Common myeloid progenitor, CD34-positive (primary cell): Measurements from ENCODE around the gene GFM2.

Source experiments
- CTCF ChIA-PET: fragments of 350-600 bp; sonication (Branson Sonifier 250); formaldehyde crosslinking; loops from one replicate; lab custom pipeline; 2021; ENCODE audit warnings: antibody characterized with exemption; lab: Charles Lee
- POLR2A ChIA-PET: fragments of 350-600 bp; sonication (Branson Sonifier 250); formaldehyde crosslinking; loops from one replicate; lab custom pipeline; 2021; ENCODE audit warnings: antibody characterized with exemption; lab: Charles Lee
- DNase-seq, 3 donors: peaks; one replicate each; pipeline versions ENCODE4 v3.0.0 to v3.0.0-alpha.2; 2013
- H3K27ac ChIP-seq, 2 experiments: 1 replicate in 1 of 2; 2 replicates in 1 of 2; pipeline ENCODE4 v1.7.0; 2013; ENCODE audit warnings: inconsistent platforms in 2 of 2, low read length in 2 of 2, mild to moderate bottlenecking in 2 of 2, low read depth in 1 of 2, moderate library complexity in 1 of 2; ENCODE audit not compliant: severe bottlenecking in 2 of 2, insufficient read depth in 1 of 2, poor library complexity in 1 of 2
- H3K27me3 ChIP-seq, 5 experiments: replicated peaks in 2 of 5; 1 replicate in 3 of 5; 2 replicates in 2 of 5; pipeline versions ENCODE4 v1.6.1 to v1.7.0; 2013; ENCODE audit warnings: low read length in 4 of 5, mild to moderate bottlenecking in 2 of 5, moderate library complexity in 2 of 5, inconsistent platforms in 1 of 5; ENCODE audit not compliant: insufficient read depth in 5 of 5, control insufficient read depth in 4 of 5
- H3K36me3 ChIP-seq, 4 experiments: 1 replicate in 2 of 4; 2 replicates in 2 of 4; pipeline versions ENCODE4 v1.6.1 to v1.7.0; 2013; ENCODE audit warnings: low read length in 3 of 4, control low read depth in 1 of 4, mild to moderate bottlenecking in 1 of 4; ENCODE audit not compliant: control insufficient read depth in 4 of 4, insufficient read depth in 4 of 4
- H3K4me1 ChIP-seq, 4 experiments: 1 replicate in 3 of 4; 2 replicates in 1 of 4; pipeline versions ENCODE4 v1.6.1 to v1.7.1; 2013; ENCODE audit warnings: low read length in 3 of 4, mild to moderate bottlenecking in 3 of 4, control low read depth in 1 of 4, inconsistent platforms in 1 of 4, moderate library complexity in 1 of 4; ENCODE audit not compliant: control insufficient read depth in 4 of 4, insufficient read depth in 4 of 4; ENCODE audit errors: control extremely low read depth in 1 of 4
- H3K4me3 ChIP-seq, 7 experiments: 1 replicate in 4 of 7; 2 replicates in 3 of 7; pipeline versions ENCODE4 v1.5.1 to v1.7.0; 2013; ENCODE audit warnings: mild to moderate bottlenecking in 7 of 7, low read length in 6 of 7, moderate library complexity in 6 of 7, inconsistent platforms in 2 of 7, low read depth in 2 of 7, control low read depth in 1 of 7; ENCODE audit not compliant: insufficient read depth in 4 of 7, control insufficient read depth in 1 of 7; ENCODE audit errors: extremely low read depth in 1 of 7
- H3K9me3 ChIP-seq, 5 experiments: 1 replicate in 4 of 5; 2 replicates in 1 of 5; pipeline versions ENCODE4 v1.6.1 to v1.7.1; 2013; ENCODE audit warnings: low read length in 4 of 5, mild to moderate bottlenecking in 2 of 5, inconsistent platforms in 1 of 5, low read depth in 1 of 5, moderate library complexity in 1 of 5; ENCODE audit not compliant: control insufficient read depth in 4 of 5, insufficient read depth in 2 of 5; ENCODE audit errors: control extremely low read depth in 1 of 5
- WGBS: methylation state at CpG from one replicate; pipeline ENCODE4 v1.1.5; 2013; ENCODE audit not compliant: insufficient coverage; 5-methylcytosine and 5-hydroxymethylcytosine counted together

GFM2 gene

GRCh38 chr5:74725331-74725730, 41.6 kb downstream of the GFM2 start:
- 100% methylated on average over 1 of the region's 1 CpG for WGBS
- POLR2A ChIA-PET = no interaction called here
- H3K27ac ChIP-seq = no peak overlapping the region
- peaks cover 22 to 82% (median 48%) of the 10 kb centered on the region in 4 experiments for H3K36me3 ChIP-seq
- DNase-seq = no peak
- no peaks in the 10 kb centered on the region for H3K9me3 ChIP-seq
- H3K27me3 ChIP-seq = no peaks in the 10 kb centered on the region
- peaks cover 0 to 3% (median 1%) of the 10 kb centered on the region in 4 experiments for H3K4me1 ChIP-seq
- CTCF ChIA-PET = no interaction called here
- H3K4me3 ChIP-seq = no peak overlapping the region

DNA sequence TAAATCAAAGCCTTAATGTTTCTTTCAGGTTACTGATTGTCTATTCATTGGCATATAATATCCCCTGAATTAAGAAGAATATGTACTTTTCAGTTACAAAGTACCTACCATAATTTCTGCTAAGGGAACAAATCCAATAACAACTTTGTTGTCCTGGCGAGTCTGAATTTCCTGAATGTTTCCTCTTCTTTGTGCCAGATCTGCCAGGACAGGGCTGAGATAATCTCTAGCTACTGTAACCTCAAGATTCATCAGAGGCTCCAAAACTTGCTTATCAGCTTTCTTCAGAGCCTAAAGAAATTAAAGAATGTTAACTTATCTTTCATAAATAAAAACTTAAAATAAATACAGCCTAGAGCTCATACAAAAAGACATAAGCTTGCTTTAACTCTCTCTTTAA, 44.6 kb downstream of the GFM2 start:
- CTCF ChIA-PET = interaction anchor here (0.9 to 1.4 kb wide), 2 partner anchors 17 to 30 kb away, joined by 3 to 4 read pairs; no protein-coding TSS in a partner anchor
- H3K36me3 ChIP-seq = peaks cover 19 to 78% (median 53%) of the 10 kb centered on the region in 4 experiments
- POLR2A ChIA-PET = no interaction called here
- WGBS = 50% methylated on average over 1 of the region's 1 CpG
- H3K4me3 ChIP-seq = no peak overlapping the region
- no peak for DNase-seq
- no peaks in the 10 kb centered on the region for H3K9me3 ChIP-seq
- no peaks in the 10 kb centered on the region for H3K27me3 ChIP-seq
- no peak overlapping the region for H3K27ac ChIP-seq
- peaks cover 0 to 6% (median 3%) of the 10 kb centered on the region in 4 experiments for H3K4me1 ChIP-seq

DNA sequence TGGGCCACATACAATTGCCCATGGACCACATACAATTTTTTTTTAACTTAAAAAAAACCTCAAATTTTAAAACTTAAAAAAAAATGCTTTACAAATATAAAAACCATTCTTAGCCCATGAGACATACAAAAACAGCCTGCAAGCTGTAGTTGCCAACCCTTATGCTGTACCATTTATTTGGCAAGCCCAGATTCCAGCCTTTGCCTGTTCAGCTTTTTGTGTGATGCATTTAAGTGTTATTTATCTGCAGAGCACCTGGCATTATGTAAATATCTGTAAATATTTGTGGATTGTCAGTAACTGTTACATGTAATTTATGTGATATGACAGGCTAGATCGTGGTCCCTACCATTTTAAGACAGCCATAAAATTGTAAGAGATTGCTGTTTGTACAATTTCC, 49.3 kb downstream of the GFM2 start:
- no CpG with 5 or more reads among the region's 1 CpG for WGBS
- H3K27ac ChIP-seq = no peak overlapping the region
- ChIA-PET POLR2A (no interaction called here), CTCF (interaction anchor here (1.1 kb wide), 1 partner anchor 27 kb away, joined by 3 read pairs; no protein-coding TSS in a partner anchor)
- H3K27me3 ChIP-seq = no peaks in the 10 kb centered on the region
- no peaks in the 10 kb centered on the region for H3K9me3 ChIP-seq
- peaks cover 15 to 57% (median 32%) of the 10 kb centered on the region in 4 experiments for H3K36me3 ChIP-seq
- H3K4me1 ChIP-seq = peaks cover 0 to 6% (median 3%) of the 10 kb centered on the region in 4 experiments
- no peak for DNase-seq
- no peak overlapping the region for H3K4me3 ChIP-seq

- Histone ChIP-seq H3K36me3 (peaks cover 2 to 75% (median 30%) of the 10 kb centered on the region in 4 experiments), H3K27me3 (no peaks in the 10 kb centered on the region), H3K9me3 (no peaks in the 10 kb centered on the region), H3K4me3 (no peak overlapping the region), H3K4me1 (no peaks in the 10 kb centered on the region), H3K27ac (no peak overlapping the region)
- ChIA-PET CTCF (interaction anchor here (1.1 kb wide), 1 partner anchor 20 kb away, joined by 3 read pairs; no protein-coding TSS in a partner anchor), POLR2A (no interaction called here)
- 93% methylated on average over 4 of the region's 4 CpGs for whole genome bisulfite sequencing
- DNase-seq = no peak
Measured at GRCh38 chr5:74693191-74693590, 73.7 kb downstream of the GFM2 start.

GRCh38 chr5:74686962-74687751, 79.8 kb downstream of the GFM2 start:
- peaks cover 0 to 20% (median 19%) of the 10 kb centered on the region in 4 experiments for H3K4me1 ChIP-seq
- H3K36me3 ChIP-seq = peaks cover 2 to 28% (median 7%) of the 10 kb centered on the region in 4 experiments
- ChIA-PET CTCF (interaction anchor here (1.0 to 1.8 kb wide), 3 partner anchors 28 to 80 kb away, joined by 3 to 6 read pairs (median 4); partner anchors contain the start of genes GFM2 and NSA2), POLR2A (no interaction called here)
- no peak for DNase-seq
- no peaks in the 10 kb centered on the region for H3K9me3 ChIP-seq
- H3K27ac ChIP-seq = no peak overlapping the region
- H3K4me3 ChIP-seq = peak overlapping the region in 1 of 7 experiments; percentile 94
- H3K27me3 ChIP-seq = no peaks in the 10 kb centered on the region
- 98% methylated on average over 4 of the region's 5 CpGs for WGBS

- no peaks in the 10 kb centered on the region for H3K27me3 ChIP-seq
- H3K27ac ChIP-seq = peak overlapping the region; percentile 33 to 83
- peaks cover 2 to 24% (median 6%) of the 10 kb centered on the region in 4 experiments for H3K36me3 ChIP-seq
- WGBS = 12% methylated on average over 10 of the region's 10 CpGs
- H3K4me3 ChIP-seq = peak overlapping the region in 6 of 7 experiments; percentile 81 to 95 (median 92)
- CTCF ChIA-PET = interaction anchor here (1.0 to 2.1 kb wide), 4 partner anchors 13 to 81 kb away, joined by 3 to 9 read pairs (median 5); partner anchors contain the start of genes GFM2 and NSA2
- no peaks in the 10 kb centered on the region for H3K9me3 ChIP-seq
- H3K4me1 ChIP-seq = peaks cover 0 to 20% (median 19%) of the 10 kb centered on the region in 4 experiments
- POLR2A ChIA-PET = no interaction called here
- peak; percentile 79 to 94 (median 91) for DNase-seq
Measured at GRCh38 chr5:74685979-74686631, 80.8 kb downstream of the GFM2 start.
